Keratinocyte (primary cell): ENCODE measurements around the gene FAM53B.

Experiments used
- CTCF ChIP-seq, 3 experiments: IDR thresholded peaks in 1 of 3; conservative IDR thresholded peaks in 1 of 3; optimal IDR thresholded peaks in 1 of 3; 2 replicates in 2 of 3; 3 replicates in 1 of 3; pipeline versions ENCODE3 to v1.5.1; 2011; ENCODE audit warnings: low read length in 3 of 3, mild to moderate bottlenecking in 3 of 3, moderate library complexity in 2 of 3, control low read depth in 1 of 3, inconsistent platforms in 1 of 3; ENCODE audit not compliant: insufficient read depth in 2 of 3; ENCODE audit errors: extremely low read depth in 1 of 3
- EZH2 ChIP-seq: IDR thresholded peaks from one replicate; pipeline ENCODE4 v1.6.1; 2012; ENCODE audit warnings: inconsistent platforms, mild to moderate bottlenecking, low read length, moderate library complexity

GRCh38 chr10:124715439-124715838 lies 28.7 kb downstream of the FAM53B start:
- TF ChIP-seq CTCF (optimal IDR thresholded peaks at IDR 0.05 in 1 of 3, IDR thresholded peaks at IDR 0.05 in 1 of 3, conservative IDR thresholded peaks at IDR 0.05 in 1 of 3; ENCODE audit: extremely low read depth in 1 of 3, insufficient read depth in 2 of 3, low read length in 3 of 3), result no peak
- no peak for TF ChIP-seq EZH2
